SKM-1 treated with dmso at 0.1 percent for 144 hours (cell line): ENCODE results near the gene CTTNBP2.

Source experiments
- DNase-seq: peaks from one replicate; lab custom pipeline; 2025; ENCODE audit not compliant: unreplicated experiment; lab: John Stamatoyannopoulos, UW

The CTTNBP2 gene

GRCh38 chr7:117873310-117874190, at the start of gene CTTNBP2:
Gene CTTNBP2 (minus strand): TSS chr7:117873441. CDS start chr7:117873415, 26 bp downstream.
- peak; percentile 5 for DNase-seq

GRCh38 chr7:117916309-117916708, 43.1 kb upstream of the CTTNBP2 start:
- DNase-seq = no peak

GRCh38 chr7:117912421-117912820, 39.2 kb upstream of the CTTNBP2 start:
- DNase-seq = no peak

- no peak for DNase-seq
Observed at GRCh38 chr7:117908031-117908795, 35.0 kb upstream of the CTTNBP2 start.

- no peak for DNase-seq
Observed at GRCh38 chr7:117907049-117907640, 33.9 kb upstream of the CTTNBP2 start.

GRCh38 chr7:117902314-117902889, 29.2 kb upstream of the CTTNBP2 start:
- DNase-seq = no peak

- DNase-seq = no peak
Observed at GRCh38 chr7:117901089-117901797, 28.0 kb upstream of the CTTNBP2 start.

GRCh38 chr7:117896339-117896738, 23.1 kb upstream of the CTTNBP2 start:
- DNase-seq = no peak

GRCh38 chr7:117895276-117895675, 22.0 kb upstream of the CTTNBP2 start:
- DNase-seq = no peak

- DNase-seq = no peak
Observed at GRCh38 chr7:117894037-117894436, 20.8 kb upstream of the CTTNBP2 start.

- no peak for DNase-seq
Observed at GRCh38 chr7:117892821-117893220, 19.6 kb upstream of the CTTNBP2 start.

- DNase-seq = no peak
Observed at GRCh38 chr7:117889611-117890010, 16.4 kb upstream of the CTTNBP2 start.

- no peak for DNase-seq
Observed at GRCh38 chr7:117888627-117889026, 15.4 kb upstream of the CTTNBP2 start.

- no peak for DNase-seq
Observed at GRCh38 chr7:117882594-117882993, 9.4 kb upstream of the CTTNBP2 start.

GRCh38 chr7:117876761-117877160, 3.5 kb upstream of the CTTNBP2 start:
- DNase-seq = no peak

GRCh38 chr7:117875566-117875965, 2.3 kb upstream of the CTTNBP2 start:
- DNase-seq = peak; percentile 58

- DNase-seq = no peak
Observed at GRCh38 chr7:117874191-117874700, 1.0 kb upstream of the CTTNBP2 start.

GRCh38 chr7:117872561-117873309, 506 bp downstream of the CTTNBP2 start:
- DNase-seq = no peak

- DNase-seq = no peak
Observed at GRCh38 chr7:117871778-117872538, 1.3 kb downstream of the CTTNBP2 start.
